Measurements from ENCODE around the gene PRTG. TPM values are rescaled to one million over a fixed set of nuclear protein-coding genes. Genes with fewer than 3 reads are reported as not detected.

Gene PRTG
- total RNA-seq, 1 donor from 2014 or later, result 19.4 TPM

DNA sequence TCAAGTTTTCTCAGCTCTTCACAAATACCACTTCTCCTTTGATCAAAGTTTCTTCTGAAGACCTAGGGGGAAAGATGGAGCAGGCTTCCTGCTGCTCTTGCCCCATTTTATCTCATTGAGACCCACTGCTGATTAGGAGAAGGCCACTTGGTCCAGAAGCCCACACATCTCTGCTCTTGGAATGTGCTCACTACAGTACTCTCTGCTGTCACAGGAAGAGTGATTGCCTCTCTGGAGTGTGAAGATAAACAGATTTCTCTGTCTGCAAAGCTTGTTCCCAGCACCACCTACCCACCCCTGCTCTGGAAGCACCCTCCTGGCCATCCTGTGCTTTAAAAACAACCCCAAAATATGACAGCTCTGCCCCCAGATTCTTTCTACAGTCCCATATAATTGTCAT, 41.3 kb upstream of the PRTG start:
- no peak overlapping the region for H3K4me3 Mint-ChIP-seq (ENCODE audit: unreplicated experiment)
- no peaks in the 10 kb centered on the region for H3K27me3 Mint-ChIP-seq (ENCODE audit: unreplicated experiment)
- H3K9me3 Mint-ChIP-seq (ENCODE audit: unreplicated experiment), result peaks cover 7% of the 10 kb centered on the region
- H3K4me1 Mint-ChIP-seq (ENCODE audit: low read depth, unreplicated experiment), result peaks cover 4% of the 10 kb centered on the region
- H3K36me3 Mint-ChIP-seq (ENCODE audit: unreplicated experiment), result peaks cover 6% of the 10 kb centered on the region
- TF ChIP-seq CTCF (IDR thresholded peaks at IDR 0.05; ENCODE audit: partially characterized antibody, unreplicated experiment), result no peak
- DNase-seq, result no peak
- no peak overlapping the region for H3K27ac Mint-ChIP-seq (ENCODE audit: unreplicated experiment)

GRCh38 chr15:55782901-55783300, 39.9 kb upstream of the PRTG start:
- Mint-ChIP-seq H3K36me3 (ENCODE audit: unreplicated experiment) (peaks cover 6% of the 10 kb centered on the region), H3K4me1 (ENCODE audit: low read depth, unreplicated experiment) (peaks cover 4% of the 10 kb centered on the region), H3K9me3 (ENCODE audit: unreplicated experiment) (peaks cover 6% of the 10 kb centered on the region), H3K27me3 (ENCODE audit: unreplicated experiment) (no peaks in the 10 kb centered on the region), H3K4me3 (ENCODE audit: unreplicated experiment) (no peak overlapping the region), H3K27ac (ENCODE audit: unreplicated experiment) (no peak overlapping the region)
- DNase-seq, result no peak
- no peak for TF ChIP-seq CTCF (IDR thresholded peaks at IDR 0.05; ENCODE audit: partially characterized antibody, unreplicated experiment)

- H3K9me3 Mint-ChIP-seq (ENCODE audit: unreplicated experiment), result peaks cover 10% of the 10 kb centered on the region
- DNase-seq, result no peak
- peaks cover 8% of the 10 kb centered on the region for H3K4me1 Mint-ChIP-seq (ENCODE audit: low read depth, unreplicated experiment)
- no peak for TF ChIP-seq CTCF (IDR thresholded peaks at IDR 0.05; ENCODE audit: partially characterized antibody, unreplicated experiment)
- no peak overlapping the region for H3K27ac Mint-ChIP-seq (ENCODE audit: unreplicated experiment)
- no peak overlapping the region for H3K4me3 Mint-ChIP-seq (ENCODE audit: unreplicated experiment)
- H3K36me3 Mint-ChIP-seq (ENCODE audit: unreplicated experiment), result peaks cover 6% of the 10 kb centered on the region
- peaks cover 2% of the 10 kb centered on the region for H3K27me3 Mint-ChIP-seq (ENCODE audit: unreplicated experiment)
Measured at GRCh38 chr15:55780292-55780691, 37.3 kb upstream of the PRTG start.

- H3K27ac Mint-ChIP-seq (ENCODE audit: unreplicated experiment), result no peak overlapping the region
- H3K9me3 Mint-ChIP-seq (ENCODE audit: unreplicated experiment), result peaks cover 8% of the 10 kb centered on the region
- peaks cover 2% of the 10 kb centered on the region for H3K27me3 Mint-ChIP-seq (ENCODE audit: unreplicated experiment)
- no peak overlapping the region for H3K4me3 Mint-ChIP-seq (ENCODE audit: unreplicated experiment)
- H3K36me3 Mint-ChIP-seq (ENCODE audit: unreplicated experiment), result peaks cover 6% of the 10 kb centered on the region
- TF ChIP-seq CTCF (IDR thresholded peaks at IDR 0.05; ENCODE audit: partially characterized antibody, unreplicated experiment), result no peak
- H3K4me1 Mint-ChIP-seq (ENCODE audit: low read depth, unreplicated experiment), result peaks cover 8% of the 10 kb centered on the region
- no peak for DNase-seq
Measured at GRCh38 chr15:55778932-55779331, 36.0 kb upstream of the PRTG start.

GRCh38 chr15:55775316-55775715, 32.4 kb upstream of the PRTG start:
- Mint-ChIP-seq H3K9me3 (ENCODE audit: unreplicated experiment) (peaks cover 9% of the 10 kb centered on the region), H3K4me1 (ENCODE audit: low read depth, unreplicated experiment) (peaks cover 12% of the 10 kb centered on the region), H3K27ac (ENCODE audit: unreplicated experiment) (no peak overlapping the region), H3K4me3 (ENCODE audit: unreplicated experiment) (no peak overlapping the region), H3K36me3 (ENCODE audit: unreplicated experiment) (peaks cover 6% of the 10 kb centered on the region), H3K27me3 (ENCODE audit: unreplicated experiment) (peaks cover 5% of the 10 kb centered on the region)
- TF ChIP-seq CTCF (IDR thresholded peaks at IDR 0.05; ENCODE audit: partially characterized antibody, unreplicated experiment), result no peak
- DNase-seq, result peak; percentile 50

Data from glutamatergic neuron (in vitro differentiated cells).